AG09309 (cell line): ENCODE data around the gene EPHA4.

Source experiments
- DNase-seq: peaks from one replicate; pipeline ENCODE4 v3.0.0-alpha.2; 2010; ENCODE audit warnings: low read depth
- H3K4me3 ChIP-seq: 2 replicates; pipeline ENCODE4 v1.5.1; 2011; ENCODE audit warnings: mild to moderate bottlenecking, low read depth, low read length, moderate library complexity; ENCODE audit not compliant: control insufficient read depth
- CTCF ChIP-seq: IDR thresholded peaks from 2 replicates; pipeline ENCODE4 v1.5.1; 2011; ENCODE audit warnings: mild to moderate bottlenecking, low read depth, low read length, inconsistent platforms; ENCODE audit not compliant: insufficient read depth, control insufficient read depth; ENCODE audit errors: missing control alignments

The EPHA4 gene

DNA sequence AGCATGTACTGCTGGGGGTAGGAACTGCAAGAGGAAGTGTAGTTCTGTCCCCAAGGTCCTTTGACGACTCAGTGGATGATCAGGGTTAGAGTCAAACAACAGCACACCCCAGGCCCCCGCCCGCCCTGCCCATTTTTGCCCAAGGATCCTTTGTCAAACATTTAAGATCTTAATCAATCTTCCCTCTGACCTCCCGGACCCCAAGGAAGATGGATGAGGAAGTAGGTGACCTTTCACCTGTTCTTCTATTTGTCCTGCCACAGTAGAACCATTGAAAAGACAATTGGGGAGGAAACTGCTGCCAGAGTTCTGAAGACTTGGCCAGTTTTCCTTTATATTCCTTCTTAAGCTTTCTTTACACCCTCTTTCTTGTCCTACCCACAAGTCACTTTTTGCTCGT lies 12.1 kb downstream of the EPHA4 start:
- DNase-seq, result no peak
- no peak overlapping the region for H3K4me3 ChIP-seq
- TF ChIP-seq CTCF, result no peak

GRCh38 chr2:221558107-221558506 lies 14.0 kb downstream of the EPHA4 start:
- H3K4me3 ChIP-seq, result no peak overlapping the region
- no peak for TF ChIP-seq CTCF
- no peak for DNase-seq

GRCh38 chr2:221555494-221555846 lies 16.6 kb downstream of the EPHA4 start:
- TF ChIP-seq CTCF, result no peak
- H3K4me3 ChIP-seq, result no peak overlapping the region
- no peak for DNase-seq

DNA sequence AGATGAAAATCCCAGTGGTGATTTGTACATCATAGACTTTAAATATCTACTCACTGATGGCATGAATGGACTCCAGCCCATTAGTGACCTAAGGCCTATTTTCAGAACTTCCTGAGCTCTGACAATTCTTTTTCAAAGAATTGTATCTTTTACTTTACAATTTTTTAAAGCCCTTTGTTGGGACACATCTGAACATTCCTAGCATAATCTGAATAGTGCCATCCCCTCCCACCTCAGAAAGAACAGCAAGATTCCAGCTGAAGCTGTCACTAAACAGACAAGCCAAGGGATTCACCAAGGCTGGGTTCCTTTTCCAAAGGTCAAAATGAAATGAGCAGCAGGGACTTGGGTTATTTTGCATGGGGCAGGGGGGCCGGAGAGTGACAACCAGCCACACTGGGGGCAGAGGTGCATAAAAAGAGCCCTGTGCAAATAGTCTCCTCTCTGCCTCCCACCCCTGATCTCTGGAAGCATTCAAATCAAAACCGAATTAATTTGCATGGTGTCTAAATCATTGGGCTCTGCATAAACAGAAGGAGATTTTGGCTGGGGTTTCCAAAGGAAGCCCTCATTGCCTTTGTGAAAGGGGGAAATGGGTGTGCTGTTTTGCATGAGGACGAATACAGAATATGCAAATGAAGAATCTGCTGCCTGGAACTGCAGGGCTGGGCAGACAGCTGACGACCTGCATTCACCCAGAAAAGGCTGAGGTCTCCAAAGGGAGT lies 17.2 kb downstream of the EPHA4 start:
- TF ChIP-seq CTCF, result no peak
- H3K4me3 ChIP-seq, result no peak overlapping the region
- DNase-seq, result no peak

GRCh38 chr2:221553333-221553732 lies 18.8 kb downstream of the EPHA4 start:
- DNase-seq, result no peak
- TF ChIP-seq CTCF, result no peak
- H3K4me3 ChIP-seq, result no peak overlapping the region

GRCh38 chr2:221552291-221552690 lies 19.8 kb downstream of the EPHA4 start:
- DNase-seq, result no peak
- no peak overlapping the region for H3K4me3 ChIP-seq
- TF ChIP-seq CTCF, result no peak
